ENCODE data around the gene UBE2G1. TPM values are rescaled to one million over a fixed set of nuclear protein-coding genes. Genes with fewer than 3 reads are reported as not detected.
A peak's percentile ranks its signal among the peaks of the same experiment; 100 is the strongest.

The UBE2G1 gene
- total and polyA plus RNA-seq, 10 of the 15 experiments (the other 5 are each of a cell fraction or from before 2014, with no cell fraction given): 24.4 to 139 (median 77.4) TPM

- TF ChIP-seq MTA2 (IDR thresholded peaks at IDR 0.05; ENCODE audit: low read depth) (no peak), IRF4 (IDR thresholded peaks at IDR 0.05; ENCODE audit: low read depth, low read length) (0 out of 2 replicates have a peak, but pooled peaks have one; percentile 14), TARDBP (IDR thresholded peaks at IDR 0.05; ENCODE audit: borderline replicate concordance) (no peak), USF1 (IDR thresholded peaks at IDR 0.05; ENCODE audit: borderline replicate concordance, extremely low read length, insufficient read depth, low read depth, low read length) (peak; percentile 76), EGR1 (IDR thresholded peaks at IDR 0.05; ENCODE audit: borderline replicate concordance in 1 of 2, low read depth in 2 of 2, low read length in 2 of 2) (0 out of 3 replicates have a peak, but pooled peaks of 1 of the 2 experiments have one; percentile 11), IKZF1 (conservative IDR thresholded peaks at IDR 0.05) (peak; percentile 78), CUX1 (IDR thresholded peaks at IDR 0.05; ENCODE audit: insufficient replicate concordance, low read depth, low read length) (no peak), RAD21 (IDR thresholded peaks at IDR 0.05; ENCODE audit: insufficient read depth, low read depth, low read length) (no peak), CEBPB (IDR thresholded peaks at IDR 0.05; ENCODE audit: borderline replicate concordance in 1 of 2, low read depth in 2 of 2, low read length in 2 of 2) (no peak), BHLHE40 (IDR thresholded peaks at IDR 0.05; ENCODE audit: borderline replicate concordance in 1 of 2, low read depth in 2 of 2, low read length in 1 of 2) (peak; percentile 94 to 95), CHD4 (IDR thresholded peaks at IDR 0.05) (no peak), GABPA (IDR thresholded peaks at IDR 0.05; ENCODE audit: low read depth) (no peak), RELA (IDR thresholded peaks at IDR 0.05; ENCODE audit: borderline replicate concordance, partially characterized antibody) (peak; percentile 59), BRCA1 (IDR thresholded peaks at IDR 0.05; ENCODE audit: low read depth, low read length) (no peak), FOXK2 (IDR thresholded peaks at IDR 0.05) (no peak), CBX5 (IDR thresholded peaks at IDR 0.05; ENCODE audit: low read depth) (no peak)
- TF ChIP-seq, protein P1, sequence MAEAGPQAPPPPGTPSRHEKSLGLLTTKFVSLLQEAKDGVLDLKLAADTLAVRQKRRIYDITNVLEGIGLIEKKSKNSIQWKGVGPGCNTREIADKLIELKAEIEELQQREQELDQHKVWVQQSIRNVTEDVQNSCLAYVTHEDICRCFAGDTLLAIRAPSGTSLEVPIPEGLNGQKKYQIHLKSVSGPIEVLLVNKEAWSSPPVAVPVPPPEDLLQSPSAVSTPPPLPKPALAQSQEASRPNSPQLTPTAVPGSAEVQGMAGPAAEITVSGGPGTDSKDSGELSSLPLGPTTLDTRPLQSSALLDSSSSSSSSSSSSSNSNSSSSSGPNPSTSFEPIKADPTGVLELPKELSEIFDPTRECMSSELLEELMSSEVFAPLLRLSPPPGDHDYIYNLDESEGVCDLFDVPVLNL (IDR thresholded peaks at IDR 0.05; ENCODE audit: low read depth, low read length): no peak
- TF ChIP-seq, protein P2, sequence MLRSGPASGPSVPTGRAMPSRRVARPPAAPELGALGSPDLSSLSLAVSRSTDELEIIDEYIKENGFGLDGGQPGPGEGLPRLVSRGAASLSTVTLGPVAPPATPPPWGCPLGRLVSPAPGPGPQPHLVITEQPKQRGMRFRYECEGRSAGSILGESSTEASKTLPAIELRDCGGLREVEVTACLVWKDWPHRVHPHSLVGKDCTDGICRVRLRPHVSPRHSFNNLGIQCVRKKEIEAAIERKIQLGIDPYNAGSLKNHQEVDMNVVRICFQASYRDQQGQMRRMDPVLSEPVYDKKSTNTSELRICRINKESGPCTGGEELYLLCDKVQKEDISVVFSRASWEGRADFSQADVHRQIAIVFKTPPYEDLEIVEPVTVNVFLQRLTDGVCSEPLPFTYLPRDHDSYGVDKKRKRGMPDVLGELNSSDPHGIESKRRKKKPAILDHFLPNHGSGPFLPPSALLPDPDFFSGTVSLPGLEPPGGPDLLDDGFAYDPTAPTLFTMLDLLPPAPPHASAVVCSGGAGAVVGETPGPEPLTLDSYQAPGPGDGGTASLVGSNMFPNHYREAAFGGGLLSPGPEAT (IDR thresholded peaks at IDR 0.05; ENCODE audit: low read depth): peak; percentile 71
- TF ChIP-seq, protein P3, sequence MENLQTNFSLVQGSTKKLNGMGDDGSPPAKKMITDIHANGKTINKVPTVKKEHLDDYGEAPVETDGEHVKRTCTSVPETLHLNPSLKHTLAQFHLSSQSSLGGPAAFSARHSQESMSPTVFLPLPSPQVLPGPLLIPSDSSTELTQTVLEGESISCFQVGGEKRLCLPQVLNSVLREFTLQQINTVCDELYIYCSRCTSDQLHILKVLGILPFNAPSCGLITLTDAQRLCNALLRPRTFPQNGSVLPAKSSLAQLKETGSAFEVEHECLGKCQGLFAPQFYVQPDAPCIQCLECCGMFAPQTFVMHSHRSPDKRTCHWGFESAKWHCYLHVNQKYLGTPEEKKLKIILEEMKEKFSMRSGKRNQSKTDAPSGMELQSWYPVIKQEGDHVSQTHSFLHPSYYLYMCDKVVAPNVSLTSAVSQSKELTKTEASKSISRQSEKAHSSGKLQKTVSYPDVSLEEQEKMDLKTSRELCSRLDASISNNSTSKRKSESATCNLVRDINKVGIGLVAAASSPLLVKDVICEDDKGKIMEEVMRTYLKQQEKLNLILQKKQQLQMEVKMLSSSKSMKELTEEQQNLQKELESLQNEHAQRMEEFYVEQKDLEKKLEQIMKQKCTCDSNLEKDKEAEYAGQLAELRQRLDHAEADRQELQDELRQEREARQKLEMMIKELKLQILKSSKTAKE (IDR thresholded peaks at IDR 0.05; ENCODE audit: low read depth, poor library complexity, severe bottlenecking): peak; percentile 26
These were observed 1.3 kb downstream of the UBE2G1 start (continued) for GRCh38 chr17:4365103-4365627.
